CD14-positive monocyte (primary cell): ENCODE measurements around the gene FUT8. TPM values are rescaled to one million over a fixed set of nuclear protein-coding genes. Genes with fewer than 3 reads are reported as not detected.

Source experiments
- DNase-seq, 3 donors: peaks; one replicate each; pipeline ENCODE4 v3.0.0-alpha.2; 2011 to 2022
- H2AFZ ChIP-seq: 2 replicates; pipeline ENCODE4 v1.6.0; 2012; ENCODE audit warnings: mild to moderate bottlenecking, low read depth, low read length, inconsistent platforms; ENCODE audit not compliant: insufficient read depth, poor library complexity, severe bottlenecking
- H3K27ac ChIP-seq, 2 donors: 1 replicate in 1 of 2; 2 replicates in 1 of 2; pipeline ENCODE4 v1.5.1; 2012 to 2013; ENCODE audit warnings: low read length in 2 of 2, control low read depth in 1 of 2, inconsistent platforms in 1 of 2, low read depth in 1 of 2, mild to moderate bottlenecking in 1 of 2
- H3K27me3 ChIP-seq, 2 donors: one replicate each; pipeline versions ENCODE4 v1.6.0 to v1.6.1; 2011 to 2013; ENCODE audit warnings: low read length in 2 of 2; ENCODE audit not compliant: control insufficient read depth in 2 of 2, insufficient read depth in 2 of 2
- H3K36me3 ChIP-seq, 2 donors: replicated peaks in 1 of 2; 1 replicate in 1 of 2; 2 replicates in 1 of 2; pipeline versions ENCODE4 v1.5.1 to v1.6.1; 2012 to 2013; ENCODE audit warnings: low read length in 2 of 2, control low read depth in 1 of 2, inconsistent platforms in 1 of 2, mild to moderate bottlenecking in 1 of 2; ENCODE audit not compliant: insufficient read depth in 2 of 2, control insufficient read depth in 1 of 2
- H3K4me1 ChIP-seq, 2 donors: 1 replicate in 1 of 2; 2 replicates in 1 of 2; pipeline versions ENCODE4 v1.5.1 to v1.6.1; 2012 to 2013; ENCODE audit warnings: low read length in 2 of 2, control low read depth in 1 of 2, inconsistent platforms in 1 of 2, mild to moderate bottlenecking in 1 of 2, moderate library complexity in 1 of 2; ENCODE audit not compliant: insufficient read depth in 2 of 2, control insufficient read depth in 1 of 2
- H3K4me2 ChIP-seq: replicated peaks from 2 replicates; pipeline ENCODE3; 2012; ENCODE audit warnings: low read length, moderate library complexity, mild to moderate bottlenecking; ENCODE audit not compliant: poor library complexity, severe bottlenecking; ENCODE audit errors: extremely low read depth
- H3K4me3 ChIP-seq, 3 experiments: fragments of 200-600 bp in 1 of 3; sonication (generic) in 1 of 3; replicated peaks in 1 of 3; 1 replicate in 2 of 3; 2 replicates in 1 of 3; pipeline ENCODE4 v1.5.1; 2011 to 2013; ENCODE audit warnings: low read length in 3 of 3, mild to moderate bottlenecking in 3 of 3, control low read depth in 2 of 3, low read depth in 2 of 3, inconsistent platforms in 1 of 3, moderate library complexity in 1 of 3
- H3K79me2 ChIP-seq: 2 replicates; pipeline ENCODE4 v1.6.0; 2012; ENCODE audit warnings: mild to moderate bottlenecking, control low read depth, inconsistent platforms, low read length, moderate library complexity; ENCODE audit not compliant: insufficient read depth
- H3K9ac ChIP-seq: 2 replicates; pipeline ENCODE4 v1.6.0; 2017; ENCODE audit warnings: low read length, mild to moderate bottlenecking; ENCODE audit not compliant: insufficient read depth, poor library complexity, severe bottlenecking
- H3K9me3 ChIP-seq, 2 donors: replicated peaks in 1 of 2; 1 replicate in 1 of 2; 2 replicates in 1 of 2; pipeline versions ENCODE4 v1.5.1 to v1.6.1; 2012 to 2013; ENCODE audit warnings: low read length in 2 of 2, control low read depth in 1 of 2; ENCODE audit not compliant: control insufficient read depth in 1 of 2, insufficient read depth in 1 of 2
- H4K20me1 ChIP-seq: 2 replicates; pipeline ENCODE4 v1.6.0; 2012; ENCODE audit warnings: mild to moderate bottlenecking, low read length, control low read depth, moderate library complexity; ENCODE audit not compliant: insufficient read depth
- H3K27ac Mint-ChIP-seq, 7 donors: one replicate each; pipeline ENCODE4 v1.8.0; 2020; ENCODE audit warnings: mild to moderate bottlenecking in 7 of 7, mixed read lengths in 7 of 7, moderate library complexity in 6 of 7, inconsistent platforms in 2 of 7
- H3K27me3 Mint-ChIP-seq, 3 donors: one replicate each; pipeline ENCODE4 v1.8.0; 2021 to 2022; ENCODE audit warnings: low read depth in 3 of 3, mild to moderate bottlenecking in 3 of 3, mixed read lengths in 3 of 3, moderate library complexity in 3 of 3, inconsistent platforms in 1 of 3
- H3K36me3 Mint-ChIP-seq, 2 donors: one replicate each; pipeline ENCODE4 v1.8.0; 2020; ENCODE audit warnings: mixed read lengths in 2 of 2, inconsistent platforms in 1 of 2, mild to moderate bottlenecking in 1 of 2
- H3K4me1 Mint-ChIP-seq: one replicate; pipeline ENCODE4 v1.8.0; 2020; ENCODE audit warnings: mild to moderate bottlenecking, mixed read lengths
- H3K4me3 Mint-ChIP-seq, 2 donors: one replicate each; pipeline ENCODE4 v1.8.0; 2020; ENCODE audit warnings: mild to moderate bottlenecking in 2 of 2, mixed read lengths in 2 of 2, moderate library complexity in 1 of 2
- H3K9me3 Mint-ChIP-seq, 7 donors: one replicate each; pipeline ENCODE4 v1.8.0; 2020 to 2022; ENCODE audit warnings: mixed read lengths in 7 of 7, mild to moderate bottlenecking in 6 of 7, moderate library complexity in 6 of 7, inconsistent platforms in 2 of 7
- WGBS: methylation state at CpG from one replicate; pipeline ENCODE4 v1.1.5; 2013; ENCODE audit warnings: missing lambda C conversion rate; ENCODE audit not compliant: insufficient coverage; 5-methylcytosine and 5-hydroxymethylcytosine counted together
- intact Hi-C, 2 donors: fragments of 100-400 bp; cut with micrococcal nuclease; formaldehyde crosslinking; loops; one replicate each; pipeline versions ENCODE4 v1.15.0 to v1.15.1; 2023
- polyA plus RNA-seq, 3 donors: library from polyadenylated mRNA; depleted of rRNA in 1 of 3; unstranded in 2 of 3; stranded (reverse) in 1 of 3; fragments of 300-500 nt in 2 of 3; fragments of >200 nt in 1 of 3; fragmentation: Illumina TruSeq in 2 of 3; gene quantifications; 1 replicate in 2 of 3; 2 replicates in 1 of 3; pipeline ENCODE4 v1.2.3, GENCODE V29; 2012 to 2021
- TF ChIP-seq, protein P1 (sequence below): fragments of 200-600 bp; IDR thresholded peaks from one replicate; pipeline ENCODE4 v1.8.0; 2022; ENCODE audit warnings: antibody characterized with exemption, mild to moderate bottlenecking

The FUT8 gene
- polyA plus RNA-seq, 3 donors, result 1.6 to 5.1 (median 5.0) TPM

GRCh38 chr14:65549429-65549828 lies 136.9 kb downstream of the FUT8 start:
- Mint-ChIP-seq H3K27ac (no peak overlapping the region), H3K36me3 (no peaks in the 10 kb centered on the region), H3K4me3 (no peak overlapping the region), H3K27me3 (no peaks in the 10 kb centered on the region), H3K9me3 (no peaks in the 10 kb centered on the region), H3K4me1 (no peaks in the 10 kb centered on the region)
- Histone ChIP-seq H3K4me2 (no peak overlapping the region), H4K20me1 (no peaks in the 10 kb centered on the region), H3K79me2 (no peaks in the 10 kb centered on the region), H3K4me1 (no peaks in the 10 kb centered on the region), H3K9ac (no peak overlapping the region), H3K9me3 (no peaks in the 10 kb centered on the region), H3K4me3 (no peak overlapping the region), H2AFZ (no peak overlapping the region), H3K27me3 (no peaks in the 10 kb centered on the region), H3K36me3 (no peaks in the 10 kb centered on the region), H3K27ac (no peak overlapping the region)
- DNase-seq, result no peak
- WGBS, result no CpG with 5 or more reads among the region's 2 CpGs
- TF ChIP-seq, protein P1, sequence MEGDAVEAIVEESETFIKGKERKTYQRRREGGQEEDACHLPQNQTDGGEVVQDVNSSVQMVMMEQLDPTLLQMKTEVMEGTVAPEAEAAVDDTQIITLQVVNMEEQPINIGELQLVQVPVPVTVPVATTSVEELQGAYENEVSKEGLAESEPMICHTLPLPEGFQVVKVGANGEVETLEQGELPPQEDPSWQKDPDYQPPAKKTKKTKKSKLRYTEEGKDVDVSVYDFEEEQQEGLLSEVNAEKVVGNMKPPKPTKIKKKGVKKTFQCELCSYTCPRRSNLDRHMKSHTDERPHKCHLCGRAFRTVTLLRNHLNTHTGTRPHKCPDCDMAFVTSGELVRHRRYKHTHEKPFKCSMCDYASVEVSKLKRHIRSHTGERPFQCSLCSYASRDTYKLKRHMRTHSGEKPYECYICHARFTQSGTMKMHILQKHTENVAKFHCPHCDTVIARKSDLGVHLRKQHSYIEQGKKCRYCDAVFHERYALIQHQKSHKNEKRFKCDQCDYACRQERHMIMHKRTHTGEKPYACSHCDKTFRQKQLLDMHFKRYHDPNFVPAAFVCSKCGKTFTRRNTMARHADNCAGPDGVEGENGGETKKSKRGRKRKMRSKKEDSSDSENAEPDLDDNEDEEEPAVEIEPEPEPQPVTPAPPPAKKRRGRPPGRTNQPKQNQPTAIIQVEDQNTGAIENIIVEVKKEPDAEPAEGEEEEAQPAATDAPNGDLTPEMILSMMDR, result no peak
- intact Hi-C loops, result no loop called here

DNA sequence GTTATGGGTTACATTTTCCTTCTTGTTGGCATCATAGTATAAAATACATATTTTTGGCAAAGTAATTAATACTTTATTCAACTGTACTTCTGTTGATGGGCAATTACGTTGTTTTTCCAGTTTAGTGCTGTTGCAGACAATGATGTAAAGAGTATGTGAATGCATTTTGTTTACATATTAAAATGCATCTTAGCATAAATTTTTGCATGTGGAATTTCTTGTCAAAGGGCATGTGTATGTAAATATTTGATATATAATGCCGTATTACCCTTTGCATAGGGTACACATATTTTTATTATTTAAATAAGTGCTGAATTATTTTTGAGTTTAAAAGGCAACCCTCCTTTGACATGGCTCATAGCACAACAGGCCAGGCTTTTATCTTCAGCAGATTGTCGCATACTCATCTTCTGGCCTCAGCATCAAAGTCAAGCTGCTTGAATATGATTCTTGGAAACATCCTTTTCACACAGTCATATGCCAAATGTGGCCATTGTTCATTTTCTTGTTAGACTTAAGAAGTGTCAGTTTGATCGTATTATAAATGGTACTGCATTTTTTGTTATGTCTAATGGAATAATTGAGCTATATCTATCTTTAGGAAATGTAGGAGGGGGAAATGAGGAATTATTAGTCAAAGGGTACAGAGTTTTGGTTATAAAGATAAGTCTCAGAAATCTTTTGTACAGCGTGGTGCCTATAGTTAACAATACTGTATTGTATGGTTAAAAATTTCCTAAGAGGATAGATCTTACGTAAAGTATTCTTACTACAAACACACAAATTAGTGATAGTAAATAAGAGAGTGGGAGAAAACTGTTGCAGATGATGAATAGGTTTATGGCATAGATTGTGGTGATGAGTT lies 138.5 kb downstream of the FUT8 start:
- H3K27ac Mint-ChIP-seq, result no peak overlapping the region
- Histone ChIP-seq H3K4me3 (no peak overlapping the region), H4K20me1 (no peaks in the 10 kb centered on the region), H3K4me2 (no peak overlapping the region), H3K4me1 (no peaks in the 10 kb centered on the region), H3K9ac (no peak overlapping the region), H3K36me3 (no peaks in the 10 kb centered on the region), H3K27ac (no peak overlapping the region), H2AFZ (no peak overlapping the region), H3K27me3 (no peaks in the 10 kb centered on the region), H3K79me2 (no peaks in the 10 kb centered on the region), H3K9me3 (no peaks in the 10 kb centered on the region)
- H3K4me1 Mint-ChIP-seq, result no peaks in the 10 kb centered on the region
- no peaks in the 10 kb centered on the region for H3K36me3 Mint-ChIP-seq
- H3K9me3 Mint-ChIP-seq, result no peaks in the 10 kb centered on the region
- WGBS, result 100% methylated on average over 2 of the region's 6 CpGs
- intact Hi-C loops, result no loop called here
- no peak overlapping the region for H3K4me3 Mint-ChIP-seq
- TF ChIP-seq, protein P1, result no peak
- no peak for DNase-seq
- no peaks in the 10 kb centered on the region for H3K27me3 Mint-ChIP-seq
